ENCODE results near the gene SMAD4.
"Not testable (repeated sequence)": the region's sequence is repeated elsewhere in the genome, so short reads cannot be mapped to it uniquely, and the experiment has no call there.

SMAD4 gene

DNA sequence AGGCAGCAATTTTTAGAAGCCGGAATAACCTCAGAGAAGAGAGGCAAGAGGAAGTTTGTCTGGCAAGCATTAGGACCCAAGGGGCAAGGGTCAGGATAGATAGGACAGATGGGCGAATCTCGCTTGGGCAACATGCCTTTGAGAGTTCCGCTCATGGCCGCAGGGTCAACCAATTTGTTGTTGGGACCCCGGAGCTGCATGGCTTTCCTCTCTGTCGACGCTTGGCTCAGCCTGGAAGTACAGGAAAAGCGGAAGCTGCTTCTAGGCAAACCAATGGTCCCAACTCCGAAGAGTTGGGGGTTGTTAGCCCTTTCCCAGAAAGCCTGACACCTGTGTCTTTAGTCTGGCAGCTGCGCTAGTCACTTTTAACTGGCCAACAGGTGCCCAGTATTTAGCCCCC lies 89.5 kb downstream of the SMAD4 start:
- DNase-seq, result not testable (repeated sequence)

- not testable (repeated sequence) for DNase-seq
These were observed 90.0 kb downstream of the SMAD4 start for GRCh38 chr18:51119976-51120375.

GRCh38 chr18:51120809-51121596 lies 91.0 kb downstream of the SMAD4 start:
- no peak for DNase-seq

DNA sequence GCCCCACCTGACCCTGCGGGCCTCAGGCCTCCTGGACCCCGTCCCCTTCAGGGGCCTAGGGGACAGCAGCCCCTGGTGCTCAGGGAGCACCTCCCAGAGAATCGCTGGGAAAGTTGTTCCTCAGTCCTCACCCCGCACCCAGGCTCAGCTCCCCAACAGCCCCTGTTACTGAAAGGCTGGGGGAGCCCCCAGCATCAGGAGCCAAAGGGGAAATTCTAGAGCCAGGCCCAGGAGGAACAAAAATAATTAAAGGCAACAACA lies 91.5 kb downstream of the SMAD4 start:
- no peak for DNase-seq

DNA sequence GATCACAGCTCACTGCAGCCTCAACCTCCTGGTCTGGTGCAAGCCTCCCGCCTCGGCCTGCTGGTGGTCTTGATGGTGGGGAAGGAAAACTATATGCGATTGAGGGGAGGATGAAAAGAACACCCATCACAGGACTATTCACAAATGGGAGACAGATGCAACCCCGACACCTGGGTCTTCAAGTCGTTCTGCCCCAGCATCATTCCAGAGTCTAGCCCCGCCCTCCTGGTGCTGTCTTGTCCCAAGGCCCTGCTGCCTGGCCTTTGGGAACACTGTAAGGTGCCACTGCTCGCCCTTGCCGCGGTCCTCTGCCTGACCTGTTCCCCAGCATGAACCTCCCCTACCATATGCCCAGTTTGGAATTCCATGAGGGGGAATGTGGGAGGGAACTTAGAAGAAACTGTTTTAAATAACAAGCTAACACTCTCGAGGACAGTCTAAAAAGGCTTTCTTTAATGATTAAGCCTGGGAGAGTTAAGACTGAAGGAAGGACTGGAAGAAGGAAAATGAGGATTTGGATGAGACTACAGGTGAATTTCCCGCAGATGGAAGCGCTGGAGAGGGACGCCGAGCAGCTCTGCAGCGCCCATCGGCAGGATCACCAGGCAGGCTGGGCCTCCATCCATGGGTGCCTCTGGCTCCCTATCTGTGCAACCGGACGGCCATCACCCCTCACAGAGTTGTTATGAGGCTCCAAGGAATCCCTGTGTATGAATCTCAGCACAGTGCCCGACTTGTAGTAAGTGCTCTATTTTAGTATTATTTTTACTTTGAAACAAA lies 92.4 kb downstream of the SMAD4 start:
- DNase-seq, result no peak

DNA sequence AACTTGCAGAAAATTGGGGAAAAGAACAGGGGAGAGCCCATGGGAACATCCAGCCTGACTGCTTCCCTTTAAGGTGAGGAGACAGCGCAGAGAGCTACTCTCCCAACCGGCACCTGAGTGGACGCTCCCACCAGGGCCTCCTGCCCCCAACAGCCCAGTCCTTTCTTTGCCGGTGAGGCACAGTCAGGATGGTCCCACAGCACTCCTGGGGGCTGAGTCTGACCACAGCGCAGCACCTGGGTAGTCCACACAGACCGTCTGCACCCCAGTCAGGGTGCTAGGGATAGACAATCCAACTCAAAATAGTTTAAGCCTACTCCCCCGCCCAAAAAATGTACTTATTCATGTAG lies 93.0 kb downstream of the SMAD4 start:
- DNase-seq, result no peak

DNA sequence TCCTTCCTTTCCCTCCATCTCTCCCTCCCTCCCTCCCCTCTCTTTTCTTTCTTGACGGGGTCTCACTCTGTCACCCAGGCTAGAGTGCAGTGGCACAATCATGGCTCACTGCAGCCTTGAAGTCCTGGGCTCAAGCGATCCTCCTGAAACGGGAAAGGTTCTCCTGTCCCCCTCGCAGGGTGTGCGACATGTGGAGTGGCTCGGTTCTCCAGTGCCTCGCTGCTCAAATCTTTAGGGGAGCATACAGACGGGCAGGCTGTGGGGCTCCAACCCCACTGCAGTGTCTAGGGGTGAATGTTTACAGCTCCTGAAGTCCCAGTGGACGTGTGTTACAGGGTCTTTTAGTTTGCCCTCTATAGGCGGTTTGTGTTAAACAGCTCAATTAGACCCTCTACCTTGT lies 93.5 kb downstream of the SMAD4 start:
- no peak for DNase-seq

DNA sequence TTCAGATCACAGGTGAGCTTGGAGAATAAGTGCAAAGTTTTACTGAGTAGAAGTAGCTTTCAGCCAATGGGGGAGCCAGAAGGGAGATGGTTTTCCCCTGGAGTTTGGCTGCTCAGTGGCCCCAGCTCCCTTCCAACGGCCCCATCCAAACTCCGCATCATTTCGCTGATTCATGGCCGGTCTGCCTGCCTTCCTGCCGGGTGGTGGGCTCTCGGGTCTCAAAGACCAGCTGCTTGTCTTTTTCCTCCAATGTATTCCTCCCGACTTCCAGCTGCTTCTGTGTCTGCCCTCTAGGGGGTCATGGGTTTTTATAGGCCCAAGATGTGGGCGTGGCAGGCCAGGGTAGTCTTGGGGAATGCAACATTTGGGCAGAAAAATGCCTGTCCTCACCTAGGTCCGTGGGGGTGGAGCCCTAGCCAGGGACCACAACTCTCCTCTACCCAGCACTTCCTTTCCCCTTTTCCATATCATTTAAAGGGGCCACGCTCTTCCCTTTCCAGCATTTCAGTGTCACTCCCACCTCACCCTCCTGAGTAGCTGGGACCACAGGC lies 94.0 kb downstream of the SMAD4 start:
- no peak for DNase-seq

DNA sequence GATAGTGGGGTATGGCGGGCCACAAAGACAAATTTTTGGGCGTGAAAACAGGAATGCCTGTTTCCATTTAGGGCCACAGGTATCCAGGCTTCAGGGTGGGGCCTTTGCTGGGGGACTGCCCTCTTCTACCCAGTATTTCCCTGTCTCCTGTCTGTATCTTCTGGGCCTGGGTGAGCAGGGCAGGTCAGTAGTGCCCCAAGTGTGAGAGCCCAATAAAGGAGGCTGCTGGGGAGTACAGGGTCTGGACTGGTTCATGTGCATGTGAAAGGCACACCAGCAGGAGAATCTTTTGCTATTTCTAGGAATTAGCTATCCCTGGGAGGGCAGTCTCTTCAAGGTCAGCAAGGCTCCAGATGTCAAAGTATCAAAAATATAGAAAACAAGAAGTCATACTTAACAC lies 96.0 kb downstream of the SMAD4 start:
- DNase-seq, result no peak

DNA sequence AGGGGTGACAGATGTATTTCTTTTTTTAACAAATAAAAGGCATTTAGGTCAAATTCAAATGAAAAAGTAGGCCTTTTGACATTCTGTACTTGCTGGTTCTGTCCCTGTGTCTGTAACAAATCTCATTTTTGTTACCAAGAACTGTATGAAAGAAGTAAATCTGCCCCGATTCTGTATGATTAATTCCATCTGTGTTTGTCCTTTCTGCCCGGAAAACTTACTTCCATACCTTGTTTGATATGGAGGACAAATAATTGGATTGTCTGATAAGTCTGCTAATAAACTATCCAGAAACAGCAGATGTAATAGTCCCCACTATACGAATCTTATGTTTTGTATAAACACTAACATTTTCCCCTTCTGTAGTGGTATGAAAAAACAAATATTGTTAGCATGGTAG lies 97.7 kb downstream of the SMAD4 start:
- DNase-seq, result no peak

DNA sequence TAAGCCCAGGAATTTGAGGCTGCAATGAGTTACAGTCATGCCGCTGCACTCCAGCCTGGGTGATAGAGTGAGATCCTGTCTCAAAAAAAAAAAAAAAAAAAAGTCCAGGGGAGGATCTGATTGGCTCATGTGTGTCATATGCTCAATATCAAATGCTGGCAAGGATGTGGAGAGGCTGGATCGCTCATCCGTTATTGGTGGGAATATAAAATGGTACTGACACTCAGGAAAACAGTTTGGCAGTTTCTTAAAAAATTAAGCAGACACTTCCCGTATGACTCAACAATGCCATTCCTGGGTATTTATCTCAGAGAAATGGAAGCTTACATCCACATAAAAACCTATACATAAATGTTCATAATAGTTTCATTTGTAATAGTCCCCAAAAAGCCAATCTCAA lies 98.5 kb downstream of the SMAD4 start:
- DNase-seq, result no peak

- no peak for DNase-seq
These were observed 102.4 kb downstream of the SMAD4 start for GRCh38 chr18:51132256-51132935.

GRCh38 chr18:51133580-51134160 lies 103.7 kb downstream of the SMAD4 start:
- no peak for DNase-seq

Measured in right hindlimb (tissue), 1 donor.